Skin epidermis (tissue), 12 donors: ENCODE data around the gene SASH3.
A peak's percentile ranks its signal among the peaks of the same experiment; 100 is the strongest.

Experiments used
- H3K27ac ChIP-seq, 21 experiments: fragments of 200-600 bp; sonication (generic) in 11 of 21; one replicate each; pipeline ENCODE4 v1.5.0; 2020; ENCODE audit warnings: mild to moderate bottlenecking in 3 of 21, inconsistent platforms in 2 of 21, moderate library complexity in 2 of 21
- H3K4me3 ChIP-seq, 7 experiments: fragments of 200-600 bp; sonication (generic) in 2 of 7; one replicate each; pipeline ENCODE4 v1.5.0; 2020; ENCODE audit warnings: inconsistent platforms in 2 of 7, mild to moderate bottlenecking in 2 of 7, moderate library complexity in 1 of 7

Gene SASH3

GRCh38 chrX:129781134-129781672 is 1.5 kb downstream of the SASH3 start:
- Histone ChIP-seq H3K4me3 (peak overlapping the region; percentile 26 to 40 (median 29)), H3K27ac (peak overlapping the region in 11 of 21 experiments; percentile 48 to 92 (median 80))

DNA sequence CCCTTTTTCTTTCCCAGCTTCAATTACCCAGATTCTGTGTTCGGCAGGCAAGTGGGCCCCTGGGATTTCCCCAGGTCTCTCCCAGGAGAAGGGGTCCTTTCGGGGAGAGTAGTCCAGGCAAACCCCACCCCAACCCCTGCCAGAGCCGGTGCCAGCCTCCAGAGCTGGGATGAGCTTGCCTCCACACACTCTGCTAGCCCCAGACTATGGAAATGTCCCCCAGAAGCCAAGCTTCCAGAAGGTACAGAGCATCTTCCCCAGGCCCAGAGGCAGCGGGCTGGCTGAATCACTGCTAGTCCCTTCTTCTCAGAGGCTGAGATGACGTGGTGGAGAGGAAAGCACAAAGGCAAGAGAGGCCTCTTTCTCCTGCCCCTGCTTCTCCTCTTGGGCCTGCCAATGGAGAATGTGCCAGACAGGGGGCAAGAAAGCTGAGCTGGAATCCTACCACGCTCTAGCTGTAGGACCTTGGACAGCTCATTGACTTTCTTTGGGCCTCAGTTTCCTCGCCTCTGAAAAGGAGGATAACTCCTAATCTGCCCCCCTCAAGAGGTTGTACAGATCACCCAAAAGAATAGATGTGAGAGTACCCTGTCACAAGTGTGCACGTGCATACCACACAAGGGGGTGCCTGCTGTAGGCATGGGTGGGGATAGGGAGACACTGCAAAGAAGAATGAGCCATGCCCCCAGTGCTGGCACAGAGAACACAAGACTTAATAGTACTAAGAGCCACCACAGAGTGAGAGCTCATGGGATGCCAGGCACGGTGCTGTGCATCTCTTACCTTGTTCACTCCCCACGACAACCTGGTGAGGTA is 2.1 kb downstream of the SASH3 start:
- Histone ChIP-seq H3K27ac (peak overlapping the region in 6 of 21 experiments; percentile 26 to 84 (median 42)), H3K4me3 (peak overlapping the region in 6 of 7 experiments; percentile 5 to 40 (median 30))

DNA sequence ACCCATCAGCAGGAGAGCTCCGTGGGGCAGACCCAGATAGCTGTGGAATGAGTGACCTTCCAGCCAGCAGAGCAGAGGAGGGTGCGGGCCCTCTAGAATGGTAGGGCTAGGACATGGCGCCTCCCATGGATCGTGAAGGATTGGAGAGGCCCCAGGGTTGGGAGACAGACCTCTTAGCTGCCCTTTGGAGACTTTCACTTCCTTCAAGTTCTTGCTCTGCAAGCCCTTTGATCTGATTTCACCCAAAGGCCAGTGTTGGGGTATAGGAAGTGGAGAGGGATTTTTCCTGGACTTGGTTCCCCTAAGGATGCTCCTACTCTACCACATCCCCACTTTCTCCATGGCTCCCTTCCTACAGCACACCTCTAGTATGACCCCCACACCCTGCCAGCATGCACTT is 3.0 kb downstream of the SASH3 start:
- Histone ChIP-seq H3K4me3 (peak overlapping the region in 1 of 7 experiments; percentile 18), H3K27ac (peak overlapping the region in 2 of 21 experiments; percentile 14 to 79)

DNA sequence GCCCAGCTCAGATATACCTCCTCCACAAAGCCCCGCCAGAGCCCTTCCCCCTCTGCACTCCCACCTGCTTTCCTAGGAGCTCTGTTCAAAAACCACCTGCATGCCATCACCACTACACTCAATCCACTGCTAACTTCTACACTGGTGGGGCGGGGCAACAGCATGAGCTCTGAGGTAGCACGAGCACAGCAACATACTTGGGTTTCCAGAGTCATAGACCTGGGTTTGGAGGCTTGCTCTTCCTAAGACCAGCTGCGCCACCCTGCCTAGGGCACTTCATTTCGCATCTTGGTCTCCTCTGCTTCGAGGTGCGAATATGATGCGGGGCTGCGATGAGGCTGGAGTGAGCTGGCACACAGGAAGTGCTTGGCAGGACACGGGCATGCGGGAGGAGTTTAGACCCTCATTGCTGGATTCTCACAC is 3.6 kb downstream of the SASH3 start:
- H3K27ac ChIP-seq, result no peak overlapping the region
- H3K4me3 ChIP-seq, result peak overlapping the region in 2 of 7 experiments; percentile 4 to 19

- Histone ChIP-seq H3K4me3 (no peak overlapping the region), H3K27ac (no peak overlapping the region)
These were observed 4.6 kb downstream of the SASH3 start for GRCh38 chrX:129784371-129784770.

GRCh38 chrX:129785160-129785947 is 5.6 kb downstream of the SASH3 start:
- H3K4me3 ChIP-seq, result no peak overlapping the region
- H3K27ac ChIP-seq, result peak overlapping the region in 5 of 21 experiments; percentile 10 to 43 (median 30)

DNA sequence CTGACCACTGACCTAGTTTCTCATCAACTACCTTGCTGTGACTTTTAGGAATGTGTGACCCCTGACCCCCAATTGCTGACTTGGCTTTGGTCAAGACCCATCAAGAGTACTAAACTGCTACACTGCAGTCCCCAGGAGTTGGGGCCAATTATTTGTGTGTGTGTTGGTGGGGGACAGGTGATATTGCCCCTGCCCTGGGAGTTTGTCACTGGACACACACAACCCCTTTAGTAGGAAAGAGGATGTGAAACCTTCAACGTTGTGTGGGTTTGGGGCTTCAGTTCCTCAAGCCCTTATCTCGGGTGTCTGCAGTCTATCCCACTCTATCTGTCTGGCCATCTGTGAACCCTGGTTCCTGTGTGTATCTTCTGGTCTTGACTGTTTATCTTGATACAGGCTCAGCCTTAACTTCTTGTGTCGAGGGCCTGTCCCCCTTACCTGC is 6.5 kb downstream of the SASH3 start:
- no peak overlapping the region for H3K27ac ChIP-seq
- H3K4me3 ChIP-seq, result no peak overlapping the region

DNA sequence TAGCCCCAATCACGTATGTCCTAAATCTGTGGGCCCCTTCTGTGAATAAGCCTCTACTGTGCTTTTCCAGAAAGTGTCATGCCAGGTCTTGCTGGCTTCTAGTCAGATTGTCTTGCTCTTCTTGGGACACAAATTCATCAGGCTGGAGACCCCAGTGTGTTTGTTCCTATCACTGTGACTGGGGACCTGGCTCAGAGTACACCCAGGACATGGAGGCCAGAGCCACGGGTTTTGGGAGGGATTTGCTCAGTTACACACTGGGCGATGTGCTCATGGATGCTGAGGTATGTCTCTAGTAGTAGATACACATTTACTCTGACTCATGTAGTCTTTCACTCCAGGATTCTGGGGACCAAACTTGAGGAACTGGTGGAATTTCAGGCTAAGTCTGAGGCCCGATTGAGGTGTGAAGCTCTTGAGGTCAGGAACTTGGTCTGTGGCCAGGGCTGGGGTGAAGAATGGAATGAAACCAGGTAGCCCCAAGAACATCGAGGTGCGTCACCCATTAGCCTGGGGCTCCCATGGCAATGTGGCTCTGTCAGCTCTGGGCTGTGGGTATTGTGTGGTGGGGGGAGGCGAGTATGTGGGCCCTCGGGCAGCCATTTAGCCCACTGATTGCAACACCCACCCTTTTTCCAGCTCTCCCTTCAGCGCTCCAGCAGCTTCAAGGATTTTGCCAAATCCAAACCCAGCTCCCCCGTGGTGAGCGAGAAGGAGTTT is 7.7 kb downstream of the SASH3 start:
- H3K4me3 ChIP-seq, result no peak overlapping the region
- no peak overlapping the region for H3K27ac ChIP-seq

DNA sequence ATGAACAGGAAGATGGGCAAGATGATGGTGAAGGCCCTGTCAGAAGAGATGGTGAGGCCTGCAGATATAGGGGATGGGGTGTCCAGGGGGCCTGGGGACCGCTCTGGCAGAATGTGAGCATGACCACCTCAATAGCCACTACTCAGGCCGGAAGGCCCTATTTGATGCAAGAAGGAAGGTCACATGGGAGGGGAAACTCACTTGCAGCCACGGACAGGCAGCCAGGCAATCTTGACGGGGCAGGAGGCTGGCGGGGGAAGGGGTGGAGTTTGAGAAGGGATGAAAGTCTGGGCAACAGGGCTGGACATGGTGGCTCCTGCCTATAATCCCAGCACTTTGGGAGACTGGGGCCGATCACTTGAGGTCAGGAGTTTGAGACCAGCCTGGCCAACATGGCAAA is 8.8 kb downstream of the SASH3 start:
- Histone ChIP-seq H3K27ac (no peak overlapping the region), H3K4me3 (no peak overlapping the region)

GRCh38 chrX:129790146-129790545 is 10.4 kb downstream of the SASH3 start:
- no peak overlapping the region for H3K4me3 ChIP-seq
- H3K27ac ChIP-seq, result no peak overlapping the region

DNA sequence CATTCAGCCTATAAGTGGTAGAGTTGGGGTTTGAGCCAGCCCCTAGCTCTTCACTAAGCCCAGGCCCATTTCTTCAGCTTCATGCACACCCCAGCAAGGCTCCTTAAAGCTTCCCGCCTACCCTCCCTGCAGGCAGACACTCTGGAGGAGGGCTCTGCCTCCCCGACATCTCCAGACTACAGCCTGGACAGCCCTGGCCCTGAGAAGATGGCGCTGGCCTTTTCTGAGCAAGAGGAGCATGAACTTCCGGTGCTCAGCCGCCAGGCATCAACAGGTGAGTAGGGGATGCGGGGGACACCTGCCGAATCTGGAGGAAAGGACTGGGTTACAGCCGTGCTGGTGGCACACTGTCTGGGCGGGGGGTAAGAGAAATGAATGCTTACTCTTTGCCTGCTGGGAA is 11.1 kb downstream of the SASH3 start:
- no peak overlapping the region for H3K27ac ChIP-seq
- no peak overlapping the region for H3K4me3 ChIP-seq

GRCh38 chrX:129791336-129791735 is 11.6 kb downstream of the SASH3 start:
- no peak overlapping the region for H3K4me3 ChIP-seq
- H3K27ac ChIP-seq, result no peak overlapping the region

- Histone ChIP-seq H3K27ac (no peak overlapping the region), H3K4me3 (no peak overlapping the region)
These were observed 12.3 kb downstream of the SASH3 start for GRCh38 chrX:129791961-129792570.

DNA sequence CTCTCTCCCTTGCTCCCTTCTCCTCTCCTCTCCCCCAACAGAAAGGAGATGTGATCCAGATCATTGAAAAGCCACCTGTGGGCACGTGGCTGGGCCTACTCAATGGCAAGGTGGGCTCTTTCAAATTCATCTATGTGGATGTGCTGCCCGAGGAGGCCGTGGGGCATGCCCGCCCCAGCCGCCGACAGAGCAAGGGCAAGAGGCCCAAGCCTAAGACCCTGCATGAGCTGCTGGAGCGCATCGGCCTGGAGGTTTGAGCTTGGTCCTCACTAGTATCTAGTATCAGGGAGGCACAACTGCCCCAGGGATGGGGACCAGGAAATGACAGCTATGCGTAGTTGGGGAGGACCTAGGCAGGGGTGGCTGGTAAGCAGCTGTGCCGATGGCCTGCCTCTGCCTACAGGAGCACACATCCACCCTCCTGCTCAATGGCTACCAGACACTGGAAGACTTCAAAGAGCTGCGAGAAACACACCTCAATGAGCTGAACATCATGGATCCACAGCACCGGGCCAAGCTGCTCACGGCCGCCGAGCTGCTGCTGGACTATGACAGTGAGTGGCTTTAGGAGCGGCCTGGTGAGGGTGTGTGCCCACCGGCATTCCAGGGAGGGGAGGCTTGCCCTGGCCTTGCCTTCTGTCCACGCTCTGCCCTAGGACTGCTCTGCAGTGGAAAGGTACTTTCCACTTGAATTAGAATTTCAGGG is 13.0 kb downstream of the SASH3 start:
- Histone ChIP-seq H3K27ac (no peak overlapping the region), H3K4me3 (no peak overlapping the region)

DNA sequence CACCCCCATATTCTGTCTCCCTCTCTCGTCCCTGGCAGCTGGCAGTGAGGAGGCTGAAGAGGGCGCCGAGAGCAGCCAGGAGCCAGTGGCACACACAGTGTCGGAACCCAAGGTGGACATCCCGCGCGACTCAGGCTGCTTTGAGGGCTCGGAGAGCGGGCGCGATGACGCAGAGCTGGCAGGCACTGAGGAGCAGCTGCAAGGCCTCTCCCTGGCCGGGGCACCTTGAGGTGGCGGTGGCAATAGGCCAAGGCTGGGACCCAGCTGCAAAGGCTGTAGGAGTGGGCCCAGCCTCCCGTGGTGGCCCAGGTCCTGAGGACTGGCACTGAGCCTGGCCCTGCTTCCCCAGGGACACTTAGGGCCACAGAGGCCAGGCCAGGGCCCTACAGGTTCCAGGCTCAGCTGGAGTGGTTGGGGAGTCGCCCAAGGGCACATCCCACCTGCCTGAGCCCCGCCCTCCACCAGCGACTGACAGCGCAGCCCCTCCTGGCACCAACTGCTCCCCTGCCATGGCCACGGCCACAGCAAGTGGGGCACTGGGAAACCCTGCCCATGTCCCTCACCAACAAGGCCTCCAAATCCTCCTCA is 13.9 kb downstream of the SASH3 start:
- no peak overlapping the region for H3K27ac ChIP-seq
- H3K4me3 ChIP-seq, result no peak overlapping the region

DNA sequence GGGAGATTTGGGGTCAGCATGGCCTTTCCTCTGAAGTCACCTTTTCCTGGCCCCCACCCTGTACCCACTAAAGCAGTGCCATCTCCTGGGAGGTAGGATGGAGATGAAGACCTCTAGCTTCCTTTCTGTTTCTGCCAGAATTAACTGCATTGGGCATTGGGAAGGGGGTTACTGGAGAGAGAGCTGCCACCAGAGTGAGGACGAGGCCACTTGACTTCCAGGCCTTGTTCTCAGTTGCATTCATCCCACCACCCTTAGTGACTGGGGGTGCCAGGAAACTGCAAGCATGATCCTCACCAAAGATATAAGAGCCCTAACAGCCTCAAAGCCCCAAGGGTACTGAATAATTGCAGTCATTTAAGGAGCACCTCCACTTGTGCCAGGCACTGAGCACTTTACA is 15.8 kb downstream of the SASH3 start:
- Histone ChIP-seq H3K4me3 (no peak overlapping the region), H3K27ac (no peak overlapping the region)

GRCh38 chrX:129797251-129797906 is 17.6 kb downstream of the SASH3 start:
- Histone ChIP-seq H3K27ac (no peak overlapping the region), H3K4me3 (no peak overlapping the region)

DNA sequence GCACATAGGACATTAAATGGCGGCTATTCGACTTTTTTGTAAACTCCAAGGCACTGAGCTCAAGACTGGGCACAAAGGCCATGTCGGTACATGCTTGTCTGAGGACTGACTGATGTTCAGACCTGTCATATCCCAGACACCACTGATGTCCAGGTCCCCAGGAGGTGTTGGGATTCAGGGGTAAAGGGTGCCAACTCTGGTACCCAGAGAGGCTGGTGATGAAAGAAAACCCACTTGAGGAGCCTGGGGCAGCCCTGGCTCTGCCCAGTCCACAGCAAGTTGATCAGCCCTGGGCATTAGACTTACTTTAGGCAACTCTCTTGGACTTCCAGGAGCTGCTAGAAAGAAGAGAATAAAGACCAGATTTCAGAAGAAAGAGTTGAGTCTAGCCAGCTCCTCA is 18.7 kb downstream of the SASH3 start:
- H3K4me3 ChIP-seq, result no peak overlapping the region
- H3K27ac ChIP-seq, result no peak overlapping the region
